SK-N-SH treated with all-trans-retinoic acid at 6 μM for 48 hours (cell line): ENCODE measurements around the gene IKBKG.

Source experiments
- ARNTL ChIP-seq: fragments of 450-650 bp; formaldehyde crosslinking; IDR thresholded peaks from 2 replicates; pipeline ENCODE4 v1.5.0; 2020; ENCODE audit warnings: low read depth, mild to moderate bottlenecking, moderate library complexity, borderline replicate concordance
- CREB5 ChIP-seq: fragments of 250-450 bp; sonication (Bioruptor Pico); IDR thresholded peaks from 2 replicates; pipeline ENCODE4 v1.5.1; 2020; ENCODE audit warnings: low read depth, mild to moderate bottlenecking, moderate library complexity
- GLIS3 ChIP-seq: fragments of 250-450 bp; sonication (Bioruptor Pico); IDR thresholded peaks from 2 replicates; pipeline ENCODE4 v1.5.0; 2020; ENCODE audit warnings: mild to moderate bottlenecking, moderate library complexity
- ISL1 ChIP-seq: fragments of 250-450 bp; sonication (Bioruptor Pico); IDR thresholded peaks from 2 replicates; pipeline ENCODE4 v2.1.2; 2022; ENCODE audit warnings: mild to moderate bottlenecking, moderate library complexity
- OSR1 ChIP-seq: fragments of 250-450 bp; sonication (Bioruptor Pico); IDR thresholded peaks from 2 replicates; pipeline ENCODE4 v1.8.0; 2022; ENCODE audit warnings: moderate library complexity, mild to moderate bottlenecking, inconsistent platforms
- PATZ1 ChIP-seq: fragments of 250-450 bp; sonication (Bioruptor Pico); IDR thresholded peaks from 2 replicates; pipeline ENCODE4 v1.8.0; 2020; ENCODE audit warnings: mild to moderate bottlenecking, moderate library complexity, borderline replicate concordance
- ZC3H10 ChIP-seq: fragments of 250-450 bp; sonication (Bioruptor Pico); IDR thresholded peaks from 2 replicates; pipeline ENCODE4 v1.5.1; 2021; ENCODE audit warnings: mild to moderate bottlenecking, moderate library complexity
- ZFP3 ChIP-seq: fragments of 250-450 bp; sonication (Bioruptor Pico); IDR thresholded peaks from 2 replicates; pipeline ENCODE4 v1.5.0; 2020; ENCODE audit warnings: mild to moderate bottlenecking, moderate library complexity
- ZNF70 ChIP-seq: fragments of 450-650 bp; formaldehyde crosslinking; IDR thresholded peaks from 2 replicates; pipeline ENCODE4 v1.5.0; 2020; ENCODE audit warnings: mild to moderate bottlenecking, moderate library complexity

- no peak for TF ChIP-seq GLIS3 (CRISPR knock-in tag)
- no peak for TF ChIP-seq ZNF70 (CRISPR knock-in tag)
- TF ChIP-seq OSR1 (CRISPR knock-in tag), result no peak
- TF ChIP-seq ZC3H10 (CRISPR knock-in tag), result no peak
- no peak for TF ChIP-seq ISL1
- TF ChIP-seq ARNTL (CRISPR knock-in tag), result no peak
- no peak for TF ChIP-seq ZFP3
- TF ChIP-seq CREB5, result no peak
- TF ChIP-seq PATZ1 (CRISPR knock-in tag), result no peak
Observed at GRCh38 chrX:154593201-154593600, 45.8 kb downstream of the IKBKG start.
